Measurements from ENCODE around the gene TMEM54. TPM values are rescaled to one million over a fixed set of nuclear protein-coding genes. Genes with fewer than 3 reads are reported as not detected.

TMEM54 gene
- total RNA-seq, 1 experiment from 2014 or later = 102 TPM

- CTCF ChIA-PET = no interaction called here
- Histone ChIP-seq H4K20me1 (ENCODE audit: insufficient read depth) (no peaks in the 10 kb centered on the region), H3K9me2 (ENCODE audit: insufficient read depth) (no peaks in the 10 kb centered on the region), H3K79me2 (ENCODE audit: low read depth) (no peaks in the 10 kb centered on the region), H2AFZ (no peak overlapping the region), H3K36me3 (ENCODE audit: low read depth) (no peaks in the 10 kb centered on the region), H3K27me3 (ENCODE audit: insufficient read depth, low read depth) (no peaks in the 10 kb centered on the region), H3K4me1 (replicated peaks; ENCODE audit: insufficient read depth) (no peaks in the 10 kb centered on the region), H3K27ac (no peak overlapping the region), H3K9me3 (ENCODE audit: insufficient read depth, low read depth) (no peaks in the 10 kb centered on the region), H3K4me2 (no peak overlapping the region), H3F3A (ENCODE audit: insufficient read depth, low read depth) (no peaks in the 10 kb centered on the region; the same call in 1 of the 2 replicates), H3K4me3 (no peak overlapping the region)
- POLR2A ChIA-PET (ENCODE audit: unreplicated experiment) = no interaction called here
- no peak for TF ChIP-seq EZH2 (IDR thresholded peaks at IDR 0.05; ENCODE audit: low read depth)
- no TSS peak for BruUV-seq (replicated peaks)
- DNase-seq = no peak
- intact Hi-C loops (cut with micrococcal nuclease; ENCODE audit: unreplicated experiment) = no loop called here
Observed at GRCh38 chr1:32864375-32865019, 36.7 kb downstream of the TMEM54 start.

- Histone ChIP-seq H3K4me3 (no peak overlapping the region), H3K27me3 (ENCODE audit: insufficient read depth, low read depth) (no peaks in the 10 kb centered on the region), H4K20me1 (ENCODE audit: insufficient read depth) (no peaks in the 10 kb centered on the region), H3K27ac (no peak overlapping the region), H3K4me1 (replicated peaks; ENCODE audit: insufficient read depth) (no peaks in the 10 kb centered on the region), H3K79me2 (ENCODE audit: low read depth) (no peaks in the 10 kb centered on the region), H3K9me3 (ENCODE audit: insufficient read depth, low read depth) (no peaks in the 10 kb centered on the region), H3K4me2 (no peak overlapping the region), H3F3A (ENCODE audit: insufficient read depth, low read depth) (no peaks in the 10 kb centered on the region; the same call in 1 of the 2 replicates), H3K9me2 (ENCODE audit: insufficient read depth) (no peaks in the 10 kb centered on the region), H3K36me3 (ENCODE audit: low read depth) (no peaks in the 10 kb centered on the region), H2AFZ (no peak overlapping the region)
- BruUV-seq (replicated peaks) = no TSS peak
- TF ChIP-seq EZH2 (IDR thresholded peaks at IDR 0.05; ENCODE audit: low read depth) = no peak
- TF ChIP-seq CTCF (conservative IDR thresholded peaks at IDR 0.05) = no peak
- ChIA-PET POLR2A (ENCODE audit: unreplicated experiment) (no interaction called here), CTCF (no interaction called here)
- intact Hi-C loops (cut with micrococcal nuclease; ENCODE audit: unreplicated experiment) = no loop called here
- DNase-seq = no peak
Observed at GRCh38 chr1:32863881-32864245, 37.3 kb downstream of the TMEM54 start.

GRCh38 chr1:32863218-32863880, 37.8 kb downstream of the TMEM54 start:
- no peaks in the 10 kb centered on the region for H3K4me1 ChIP-seq (replicated peaks; ENCODE audit: insufficient read depth)
- no peaks in the 10 kb centered on the region for H3K9me2 ChIP-seq (ENCODE audit: insufficient read depth)
- POLR2A ChIA-PET (ENCODE audit: unreplicated experiment) = no interaction called here
- no TSS peak for BruUV-seq (replicated peaks)
- H3K4me3 ChIP-seq = no peak overlapping the region
- no peak for TF ChIP-seq CTCF (conservative IDR thresholded peaks at IDR 0.05)
- intact Hi-C loops (cut with micrococcal nuclease; ENCODE audit: unreplicated experiment) = no loop called here
- H3K9me3 ChIP-seq (ENCODE audit: insufficient read depth, low read depth) = no peaks in the 10 kb centered on the region
- no peaks in the 10 kb centered on the region for H3K27me3 ChIP-seq (ENCODE audit: insufficient read depth, low read depth)
- DNase-seq = no peak
- H3K79me2 ChIP-seq (ENCODE audit: low read depth) = no peaks in the 10 kb centered on the region
- no peaks in the 10 kb centered on the region for H4K20me1 ChIP-seq (ENCODE audit: insufficient read depth)
- no peak overlapping the region for H3K4me2 ChIP-seq
- H3K27ac ChIP-seq = no peak overlapping the region
- no peaks in the 10 kb centered on the region for H3K36me3 ChIP-seq (ENCODE audit: low read depth)
- CTCF ChIA-PET = interaction anchor here (0.6 kb wide), 1 partner anchor 30 kb away, joined by 5 read pairs; no protein-coding TSS in a partner anchor
- H2AFZ ChIP-seq = no peak overlapping the region
- H3F3A ChIP-seq (ENCODE audit: insufficient read depth, low read depth) = peaks cover 4% of the 10 kb centered on the region; the same call in 1 of the 2 replicates

Data from PC-9 (cell line).